Activated CD8-positive, alpha-beta memory T cell treated with anti-CD3 and anti-CD28 coated beads, Interleukin-2, amount 50 U/mL, for 24 hours (primary cell): ENCODE measurements around the gene RHBDD1.

Experiments
- DNase-seq: peaks from one replicate; pipeline ENCODE4 v3.0.0-alpha.2; 2020; ENCODE audit errors: extremely low read depth

RHBDD1 gene

GRCh38 chr2:226885769-226886435, 50.0 kb downstream of the RHBDD1 start:
- no peak for DNase-seq

GRCh38 chr2:226887940-226888339, 52.1 kb downstream of the RHBDD1 start:
- DNase-seq = no peak

- no peak for DNase-seq
Observed at GRCh38 chr2:226888378-226888965, 52.6 kb downstream of the RHBDD1 start.

- DNase-seq = no peak
Observed at GRCh38 chr2:226888971-226889370, 53.1 kb downstream of the RHBDD1 start.

GRCh38 chr2:226890286-226890685, 54.4 kb downstream of the RHBDD1 start:
- DNase-seq = no peak

- no peak for DNase-seq
Observed at GRCh38 chr2:226891780-226892590, 56.1 kb downstream of the RHBDD1 start.

- no peak for DNase-seq
Observed at GRCh38 chr2:226892729-226893128, 56.9 kb downstream of the RHBDD1 start.

- no peak for DNase-seq
Observed at GRCh38 chr2:226893216-226893615, 57.4 kb downstream of the RHBDD1 start.

GRCh38 chr2:226894752-226895151, 58.9 kb downstream of the RHBDD1 start:
- no peak for DNase-seq

- DNase-seq = no peak
Observed at GRCh38 chr2:226895579-226895978, 59.7 kb downstream of the RHBDD1 start.

- no peak for DNase-seq
Observed at GRCh38 chr2:226898121-226898520, 62.3 kb downstream of the RHBDD1 start.

GRCh38 chr2:226898897-226899296, 63.0 kb downstream of the RHBDD1 start:
- no peak for DNase-seq

- DNase-seq = no peak
Observed at GRCh38 chr2:226902041-226902966, 66.5 kb downstream of the RHBDD1 start.

GRCh38 chr2:226903179-226903578, 67.3 kb downstream of the RHBDD1 start:
- DNase-seq = no peak

- DNase-seq = no peak
Observed at GRCh38 chr2:226904592-226904991, 68.7 kb downstream of the RHBDD1 start.

GRCh38 chr2:226905718-226906117, 69.9 kb downstream of the RHBDD1 start:
- DNase-seq = no peak

GRCh38 chr2:226906163-226906693, 70.4 kb downstream of the RHBDD1 start:
- no peak for DNase-seq

GRCh38 chr2:226909126-226909525, 73.3 kb downstream of the RHBDD1 start:
- DNase-seq = no peak

GRCh38 chr2:226909836-226910235, 74.0 kb downstream of the RHBDD1 start:
- DNase-seq = no peak

- DNase-seq = no peak
Observed at GRCh38 chr2:226910384-226910783, 74.5 kb downstream of the RHBDD1 start.

- no peak for DNase-seq
Observed at GRCh38 chr2:226911932-226912331, 76.1 kb downstream of the RHBDD1 start.

GRCh38 chr2:226913641-226914040, 77.8 kb downstream of the RHBDD1 start:
- no peak for DNase-seq
